MG63 (cell line): Measurements from ENCODE around the gene CCDC12. TPM values are rescaled to one million over a fixed set of nuclear protein-coding genes. Genes with fewer than 3 reads are reported as not detected.

Experiments used
- DNase-seq: peaks from one replicate; pipeline ENCODE4 v3.0.0-alpha.2; 2020
- H3K27me3 ChIP-seq: fragments of 250-450 bp; sonication (Bioruptor Pico); 2 replicates; pipeline ENCODE4 v1.5.1; 2020; ENCODE audit warnings: mild to moderate bottlenecking, moderate library complexity
- H3K36me3 ChIP-seq: fragments of 250-450 bp; sonication (Bioruptor Pico); 2 replicates; pipeline ENCODE4 v1.5.1; 2020; ENCODE audit warnings: mild to moderate bottlenecking, moderate library complexity
- H3K4me3 ChIP-seq: fragments of 250-450 bp; sonication (Bioruptor Pico); 2 replicates; pipeline ENCODE4 v1.5.1; 2020; ENCODE audit warnings: mild to moderate bottlenecking, moderate library complexity
- H3K9me3 ChIP-seq: fragments of 250-450 bp; sonication (Bioruptor Pico); 2 replicates; pipeline ENCODE4 v1.5.1; 2020; ENCODE audit warnings: mild to moderate bottlenecking, moderate library complexity
- total RNA-seq: library from RNA; depleted of rRNA; stranded (reverse); fragments of >200 nt; shearing (Covaris generic); gene quantifications from 2 replicates; pipeline ENCODE4 v1.2.3, GENCODE V29; 2014; ENCODE audit warnings: low replicate concordance

The CCDC12 gene
- total RNA-seq, 1 experiment from 2014 or later = 12.0 TPM

- no peak for DNase-seq
- no peaks in the 10 kb centered on the region for H3K27me3 ChIP-seq
- H3K4me3 ChIP-seq = no peak overlapping the region
- no peaks in the 10 kb centered on the region for H3K9me3 ChIP-seq
- no peaks in the 10 kb centered on the region for H3K36me3 ChIP-seq
Measured at GRCh38 chr3:46894256-46894655, 82.3 kb downstream of the CCDC12 start.

GRCh38 chr3:46893763-46894162 is 82.8 kb downstream of the CCDC12 start:
- Histone ChIP-seq H3K9me3 (no peaks in the 10 kb centered on the region), H3K27me3 (no peaks in the 10 kb centered on the region), H3K4me3 (no peak overlapping the region), H3K36me3 (no peaks in the 10 kb centered on the region)
- no peak for DNase-seq

GRCh38 chr3:46893146-46893748 is 83.3 kb downstream of the CCDC12 start:
- H3K4me3 ChIP-seq = no peak overlapping the region; the same call in 1 of the 2 replicates
- no peak for DNase-seq
- no peaks in the 10 kb centered on the region for H3K27me3 ChIP-seq
- H3K9me3 ChIP-seq = no peaks in the 10 kb centered on the region
- H3K36me3 ChIP-seq = no peaks in the 10 kb centered on the region

- Histone ChIP-seq H3K27me3 (no peaks in the 10 kb centered on the region), H3K4me3 (peak overlapping the region; percentile 41)
- DNase-seq = peak; percentile 86
Measured at GRCh38 chr3:46892285-46893145, 84.0 kb downstream of the CCDC12 start.

GRCh38 chr3:46891132-46891531 is 85.4 kb downstream of the CCDC12 start:
- Histone ChIP-seq H3K4me3 (no peak overlapping the region), H3K27me3 (no peaks in the 10 kb centered on the region), H3K36me3 (no peaks in the 10 kb centered on the region), H3K9me3 (no peaks in the 10 kb centered on the region)
- DNase-seq = no peak

More at GRCh38 chr3:46892285-46893145, 84.0 kb downstream of the CCDC12 start:
- Histone ChIP-seq H3K36me3 (no peaks in the 10 kb centered on the region), H3K9me3 (no peaks in the 10 kb centered on the region)

- DNase-seq = no peak
- Histone ChIP-seq H3K27me3 (no peaks in the 10 kb centered on the region), H3K9me3 (no peaks in the 10 kb centered on the region), H3K4me3 (no peak overlapping the region), H3K36me3 (no peaks in the 10 kb centered on the region)
Measured at GRCh38 chr3:46890132-46890531, 86.4 kb downstream of the CCDC12 start.

- Histone ChIP-seq H3K4me3 (no peak overlapping the region), H3K36me3 (no peaks in the 10 kb centered on the region), H3K9me3 (no peaks in the 10 kb centered on the region), H3K27me3 (no peaks in the 10 kb centered on the region)
- DNase-seq = no peak
Measured at GRCh38 chr3:46889381-46890110, 87.0 kb downstream of the CCDC12 start.

GRCh38 chr3:46888705-46889104 is 87.8 kb downstream of the CCDC12 start:
- no peak overlapping the region for H3K4me3 ChIP-seq
- H3K36me3 ChIP-seq = no peaks in the 10 kb centered on the region
- DNase-seq = no peak
- peaks cover 2% of the 10 kb centered on the region; the same call in 1 of the 2 replicates for H3K27me3 ChIP-seq
- no peaks in the 10 kb centered on the region for H3K9me3 ChIP-seq

GRCh38 chr3:46887980-46888494 is 88.5 kb downstream of the CCDC12 start:
- DNase-seq = no peak
- Histone ChIP-seq H3K36me3 (no peaks in the 10 kb centered on the region), H3K4me3 (no peak overlapping the region), H3K9me3 (no peaks in the 10 kb centered on the region), H3K27me3 (peaks cover 5% of the 10 kb centered on the region; the same call in 1 of the 2 replicates)

GRCh38 chr3:46885612-46886011 is 90.9 kb downstream of the CCDC12 start:
- H3K4me3 ChIP-seq = no peak overlapping the region
- no peaks in the 10 kb centered on the region for H3K9me3 ChIP-seq
- DNase-seq = no peak
- H3K27me3 ChIP-seq = peaks cover 10% of the 10 kb centered on the region
- H3K36me3 ChIP-seq = no peaks in the 10 kb centered on the region

GRCh38 chr3:46884929-46885328 is 91.6 kb downstream of the CCDC12 start:
- DNase-seq = no peak
- H3K9me3 ChIP-seq = no peaks in the 10 kb centered on the region
- H3K36me3 ChIP-seq = no peaks in the 10 kb centered on the region
- H3K27me3 ChIP-seq = peaks cover 10% of the 10 kb centered on the region
- no peak overlapping the region for H3K4me3 ChIP-seq

GRCh38 chr3:46884427-46884826 is 92.1 kb downstream of the CCDC12 start:
- DNase-seq = no peak
- H3K36me3 ChIP-seq = no peaks in the 10 kb centered on the region
- H3K27me3 ChIP-seq = peaks cover 10% of the 10 kb centered on the region

GRCh38 chr3:46883830-46884185 is 92.7 kb downstream of the CCDC12 start:
- Histone ChIP-seq H3K36me3 (no peaks in the 10 kb centered on the region), H3K9me3 (no peaks in the 10 kb centered on the region), H3K4me3 (no peak overlapping the region), H3K27me3 (peaks cover 10% of the 10 kb centered on the region)
- DNase-seq = no peak

More at GRCh38 chr3:46884427-46884826, 92.1 kb downstream of the CCDC12 start:
- Histone ChIP-seq H3K9me3 (no peaks in the 10 kb centered on the region), H3K4me3 (no peak overlapping the region)

- DNase-seq = no peak
- peaks cover 10% of the 10 kb centered on the region for H3K27me3 ChIP-seq
Measured at GRCh38 chr3:46883054-46883829, 93.3 kb downstream of the CCDC12 start.

GRCh38 chr3:46882377-46883053 is 94.0 kb downstream of the CCDC12 start:
- DNase-seq = no peak
- Histone ChIP-seq H3K36me3 (no peaks in the 10 kb centered on the region), H3K4me3 (peak overlapping the region; percentile 39), H3K9me3 (no peaks in the 10 kb centered on the region), H3K27me3 (peaks cover 10% of the 10 kb centered on the region)

More at GRCh38 chr3:46883054-46883829, 93.3 kb downstream of the CCDC12 start:
- Histone ChIP-seq H3K9me3 (no peaks in the 10 kb centered on the region), H3K4me3 (no peak overlapping the region), H3K36me3 (no peaks in the 10 kb centered on the region)
